Measurements from ENCODE around the gene USP30. TPM values are rescaled to one million over a fixed set of nuclear protein-coding genes. Genes with fewer than 3 reads are reported as not detected.

USP30 gene
- total RNA-seq, 1 experiment from 2014 or later, result 6.9 TPM

- POLR2A ChIA-PET, result no interaction called here
- no peak for DNase-seq (ENCODE audit: low spot score)
- H3K9me3 Mint-ChIP-seq, result no peaks in the 10 kb centered on the region
- no peak for ATAC-seq
- H3K4me3 Mint-ChIP-seq, result no peak overlapping the region
- H3K27me3 Mint-ChIP-seq (ENCODE audit: low read depth), result peaks cover 12% of the 10 kb centered on the region
- peaks cover 14% of the 10 kb centered on the region for H3K4me1 Mint-ChIP-seq
- CTCF ChIA-PET, result no interaction called here
- H3K36me3 Mint-ChIP-seq, result peaks cover 23% of the 10 kb centered on the region; the same call in 1 of the 2 replicates
- no peak for TF ChIP-seq ZNF138 (CRISPR knock-in tag; conservative IDR thresholded peaks at IDR 0.05)
- TF ChIP-seq ZNF396 (CRISPR knock-in tag; IDR thresholded peaks at IDR 0.05; ENCODE audit: borderline replicate concordance), result no peak
- no peak for TF ChIP-seq USF2 (CRISPR knock-in tag; IDR thresholded peaks at IDR 0.05)
- TF ChIP-seq ZNF512 (CRISPR knock-in tag; IDR thresholded peaks at IDR 0.05; ENCODE audit: borderline replicate concordance), result no peak
- TF ChIP-seq ZNF219 (CRISPR knock-in tag; IDR thresholded peaks at IDR 0.05; ENCODE audit: borderline replicate concordance), result no peak
- TF ChIP-seq ZNF121 (CRISPR knock-in tag; IDR thresholded peaks at IDR 0.05), result no peak
- no peak for TF ChIP-seq ZNF281 (CRISPR knock-in tag; IDR thresholded peaks at IDR 0.05)
- no peak for TF ChIP-seq ESRRA (CRISPR knock-in tag; IDR thresholded peaks at IDR 0.05; ENCODE audit: borderline replicate concordance)
- no peak for TF ChIP-seq RORB (CRISPR knock-in tag; IDR thresholded peaks at IDR 0.05)
- no peak for TF ChIP-seq TCF7 (CRISPR knock-in tag; IDR thresholded peaks at IDR 0.05; ENCODE audit: low read depth)
- no peak for TF ChIP-seq NR3C1 (CRISPR knock-in tag; conservative IDR thresholded peaks at IDR 0.05; ENCODE audit: low read depth)
- no peak for TF ChIP-seq NFYB (CRISPR knock-in tag; conservative IDR thresholded peaks at IDR 0.05; ENCODE audit: low read depth)
- no peak for TF ChIP-seq MLX (CRISPR knock-in tag; IDR thresholded peaks at IDR 0.05)
- TF ChIP-seq GTF2I (CRISPR knock-in tag; conservative IDR thresholded peaks at IDR 0.05), result no peak
- TF ChIP-seq ZNF532 (CRISPR knock-in tag; IDR thresholded peaks at IDR 0.05; ENCODE audit: borderline replicate concordance), result no peak
- no peak for TF ChIP-seq TEAD4 (CRISPR knock-in tag; IDR thresholded peaks at IDR 0.05)
- TF ChIP-seq SMAD4 (CRISPR knock-in tag; IDR thresholded peaks at IDR 0.05), result no peak
- TF ChIP-seq AR (CRISPR knock-in tag; IDR thresholded peaks at IDR 0.05), result no peak
- TF ChIP-seq ZMAT4 (CRISPR knock-in tag; IDR thresholded peaks at IDR 0.05), result no peak
- TF ChIP-seq GRHL2 (CRISPR knock-in tag; IDR thresholded peaks at IDR 0.05; ENCODE audit: insufficient replicate concordance, severe bottlenecking), result no peak
- no peak overlapping the region for H3K27ac Mint-ChIP-seq
Measured at GRCh38 chr12:109088818-109089217, 36.4 kb downstream of the USP30 start.

All from WTC11 (cell line).